Kidney (tissue), 14 donors: ENCODE results near the gene NEUROD1. TPM values are rescaled to one million over a fixed set of nuclear protein-coding genes. Genes with fewer than 3 reads are reported as not detected.

ENCODE experiments used
- DNase-seq, 5 donors: peaks; one replicate each; pipeline ENCODE4 v3.0.0-alpha.2; 2013 to 2020
- FAIRE-seq: peaks from 2 replicates; lab custom pipeline; 2012; peaks lifted over from hg19 to GRCh38; lab: Jason Lieb, UNC
- H3K27ac ChIP-seq, 2 donors: one replicate each; pipeline ENCODE4 v1.7.0; 2013; ENCODE audit warnings: low read depth in 2 of 2, low read length in 2 of 2, inconsistent platforms in 1 of 2
- H3K27me3 ChIP-seq: one replicate; pipeline ENCODE4 v1.7.1; 2013; ENCODE audit warnings: low read length, inconsistent platforms; ENCODE audit not compliant: control insufficient read depth, insufficient read depth
- H3K36me3 ChIP-seq, 3 donors: one replicate each; pipeline versions ENCODE4 v1.7.0 to v1.7.1; 2013; ENCODE audit warnings: low read length in 3 of 3, control low read depth in 1 of 3, inconsistent platforms in 1 of 3; ENCODE audit not compliant: insufficient read depth in 3 of 3, control insufficient read depth in 2 of 3
- H3K4me1 ChIP-seq, 3 donors: one replicate each; pipeline versions ENCODE4 v1.7.0 to v1.7.1; 2013; ENCODE audit warnings: low read length in 3 of 3, inconsistent platforms in 1 of 3, low read depth in 1 of 3; ENCODE audit not compliant: control insufficient read depth in 2 of 3, insufficient read depth in 2 of 3
- H3K4me3 ChIP-seq, 3 donors: one replicate each; pipeline versions ENCODE4 v1.7.0 to v1.8.1; 2013; ENCODE audit warnings: low read length in 3 of 3, control low read depth in 1 of 3, inconsistent platforms in 1 of 3
- H3K9ac ChIP-seq, 3 donors: one replicate each; pipeline versions ENCODE4 v1.7.0 to v1.7.1; 2013; ENCODE audit warnings: low read length in 3 of 3, control low read depth in 1 of 3, inconsistent platforms in 1 of 3
- H3K9me3 ChIP-seq, 3 donors: one replicate each; pipeline versions ENCODE4 v1.7.0 to v1.7.1; 2013; ENCODE audit warnings: low read length in 3 of 3, control low read depth in 1 of 3, inconsistent platforms in 1 of 3; ENCODE audit not compliant: control insufficient read depth in 2 of 3, insufficient read depth in 1 of 3
- intact Hi-C: fragments of 100-400 bp; cut with DNase I; formaldehyde crosslinking; loops from one replicate; pipeline ENCODE4 v1.11.1; 2022
- polyA plus RNA-seq: library from polyadenylated mRNA; stranded (reverse); fragments of 350-450 nt; fragmentation: Illumina TruSeq; extraction: RNeasy Lipid Tissue Mini Kit (QIAGEN cat#74804); gene quantifications from one replicate; pipeline ENCODE4 v1.2.3, GENCODE V29; 2014; ENCODE audit warnings: low read depth, low replicate concordance; ENCODE audit not compliant: insufficient read depth
- total RNA-seq: library from RNA; stranded (reverse); fragmentation: NEBNext Ultra II Directional; extraction: Animal tissue kit (Norgen Biotek cat#: 25700); gene quantifications from one replicate; pipeline ENCODE4 v1.2.1, GENCODE V29; 2021
- TF ChIP-seq, protein P1 (sequence below): IDR thresholded peaks from 3 replicates; pipeline ENCODE4 v1.5.1; 2012; ENCODE audit warnings: mild to moderate bottlenecking, moderate library complexity, borderline replicate concordance; ENCODE audit not compliant: insufficient read depth; ENCODE audit errors: extremely low read depth
- donor health status: control.
- donor health status: control.
- donor health status: control.
- donor health status: control.
- donor health status: control.
- donor health status: DM: yes; HTN: yes; CAD: no.
- donor health status: Normal renal cell carcinoma (clear cell type).

Gene NEUROD1
- total and polyA plus RNA-seq, 2 donors from 2014 or later = not detected

DNA sequence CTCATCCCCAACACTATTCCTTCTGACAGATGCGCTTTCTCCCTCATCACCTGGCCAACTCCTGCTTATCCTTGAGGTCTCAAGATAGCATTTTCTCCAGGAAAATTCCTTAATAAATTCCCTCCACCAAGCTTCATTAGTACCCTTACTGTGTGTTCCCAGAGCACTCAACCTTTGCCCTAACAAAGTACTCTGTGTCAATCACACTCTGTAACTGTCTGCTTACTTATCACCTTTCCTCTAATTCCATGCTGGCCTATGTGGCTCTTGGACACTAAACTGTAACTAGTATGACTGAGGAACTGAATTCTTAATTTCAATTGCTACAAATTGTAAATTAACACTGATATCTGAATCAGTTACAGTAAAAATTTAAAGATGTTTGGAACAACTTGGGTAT, 17.9 kb upstream of the NEUROD1 start:
- TF ChIP-seq, protein P1, sequence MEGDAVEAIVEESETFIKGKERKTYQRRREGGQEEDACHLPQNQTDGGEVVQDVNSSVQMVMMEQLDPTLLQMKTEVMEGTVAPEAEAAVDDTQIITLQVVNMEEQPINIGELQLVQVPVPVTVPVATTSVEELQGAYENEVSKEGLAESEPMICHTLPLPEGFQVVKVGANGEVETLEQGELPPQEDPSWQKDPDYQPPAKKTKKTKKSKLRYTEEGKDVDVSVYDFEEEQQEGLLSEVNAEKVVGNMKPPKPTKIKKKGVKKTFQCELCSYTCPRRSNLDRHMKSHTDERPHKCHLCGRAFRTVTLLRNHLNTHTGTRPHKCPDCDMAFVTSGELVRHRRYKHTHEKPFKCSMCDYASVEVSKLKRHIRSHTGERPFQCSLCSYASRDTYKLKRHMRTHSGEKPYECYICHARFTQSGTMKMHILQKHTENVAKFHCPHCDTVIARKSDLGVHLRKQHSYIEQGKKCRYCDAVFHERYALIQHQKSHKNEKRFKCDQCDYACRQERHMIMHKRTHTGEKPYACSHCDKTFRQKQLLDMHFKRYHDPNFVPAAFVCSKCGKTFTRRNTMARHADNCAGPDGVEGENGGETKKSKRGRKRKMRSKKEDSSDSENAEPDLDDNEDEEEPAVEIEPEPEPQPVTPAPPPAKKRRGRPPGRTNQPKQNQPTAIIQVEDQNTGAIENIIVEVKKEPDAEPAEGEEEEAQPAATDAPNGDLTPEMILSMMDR = no peak
- DNase-seq = no peak
- H3K9me3 ChIP-seq = no peaks in the 10 kb centered on the region

DNA sequence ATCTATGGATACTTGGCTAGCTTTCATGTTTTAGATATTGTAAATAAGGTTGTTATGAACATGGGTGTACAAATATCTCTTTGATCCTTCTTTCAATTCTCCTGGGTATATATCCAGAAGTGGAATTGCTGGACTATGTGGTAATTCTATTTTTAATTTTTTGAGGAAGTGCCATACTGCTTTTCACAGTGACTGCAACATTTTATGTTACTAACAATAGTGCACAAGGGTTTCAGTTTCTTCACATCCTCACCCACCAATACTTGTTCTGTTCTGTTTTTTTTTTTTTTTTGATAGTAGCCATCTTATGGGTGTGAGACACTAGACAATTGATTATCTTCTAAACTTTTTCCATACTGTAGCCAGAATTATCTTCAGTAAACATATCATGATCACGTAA, 17.3 kb upstream of the NEUROD1 start:
- no peaks in the 10 kb centered on the region for H3K27me3 ChIP-seq
- TF ChIP-seq, protein P1 = no peak
- no peak overlapping the region for H3K4me3 ChIP-seq
- H3K4me1 ChIP-seq = no peaks in the 10 kb centered on the region
- intact Hi-C loops = no loop called here
- H3K9ac ChIP-seq = no peak overlapping the region
- FAIRE-seq (no peak), DNase-seq (no peak)
- H3K36me3 ChIP-seq = no peaks in the 10 kb centered on the region
- H3K9me3 ChIP-seq = no peaks in the 10 kb centered on the region
- H3K27ac ChIP-seq = no peak overlapping the region

More for the DNA sequence above, 17.9 kb upstream of the NEUROD1 start:
- no peak overlapping the region for H3K9ac ChIP-seq
- no peak overlapping the region for H3K4me3 ChIP-seq
- intact Hi-C loops = no loop called here
- H3K27ac ChIP-seq = no peak overlapping the region
- H3K4me1 ChIP-seq = no peaks in the 10 kb centered on the region
- no peaks in the 10 kb centered on the region for H3K36me3 ChIP-seq
- FAIRE-seq = no peak
- no peaks in the 10 kb centered on the region for H3K27me3 ChIP-seq

DNA sequence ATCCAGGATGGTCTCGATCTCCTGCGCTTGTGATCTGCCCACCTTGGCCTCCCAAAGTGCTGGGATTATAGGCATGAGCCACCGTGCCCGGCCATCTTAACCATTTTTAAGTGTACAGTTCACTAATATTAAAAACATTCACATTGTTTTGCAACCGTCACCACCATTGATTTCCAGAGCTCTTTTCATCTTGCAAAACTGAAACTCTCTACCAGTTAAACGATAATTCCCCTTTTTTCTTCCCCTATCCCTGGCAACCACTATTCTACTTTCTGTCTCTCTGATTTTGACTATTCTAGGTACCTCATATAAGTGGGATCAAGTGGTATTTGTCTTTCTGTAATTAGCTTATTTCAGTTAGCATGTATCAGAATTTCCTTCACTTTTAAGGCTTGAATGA, 16.8 kb upstream of the NEUROD1 start:
- Histone ChIP-seq H3K9ac (no peak overlapping the region), H3K36me3 (no peaks in the 10 kb centered on the region), H3K27ac (no peak overlapping the region), H3K9me3 (no peaks in the 10 kb centered on the region), H3K4me3 (no peak overlapping the region), H3K4me1 (no peaks in the 10 kb centered on the region), H3K27me3 (no peaks in the 10 kb centered on the region)
- TF ChIP-seq, protein P1 = no peak
- FAIRE-seq (no peak), DNase-seq (no peak)
- intact Hi-C loops = no loop called here

DNA sequence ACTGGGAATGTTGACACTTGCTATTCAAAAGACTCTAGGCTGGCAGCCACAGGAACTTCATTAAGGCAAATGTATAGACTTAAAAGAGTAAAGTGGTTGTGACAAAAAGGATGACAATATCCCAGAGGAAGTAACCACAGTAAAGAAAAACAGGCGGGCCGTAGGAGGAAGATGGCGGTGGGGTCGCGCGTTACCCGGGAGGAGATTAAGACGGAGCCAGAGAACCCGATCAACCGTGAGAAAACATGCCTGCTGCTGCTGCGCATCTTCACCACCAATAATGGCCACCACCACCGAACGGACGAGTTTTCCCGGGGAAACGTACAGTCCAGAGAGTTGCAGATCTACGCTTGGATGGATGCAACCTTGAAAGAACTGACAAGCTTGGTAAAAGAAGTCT, 14.0 kb upstream of the NEUROD1 start:
- FAIRE-seq (no peak), DNase-seq (peak in 1 of 5 donors; percentile 32)
- TF ChIP-seq, protein P1 = no peak

More for the DNA sequence above, 14.0 kb upstream of the NEUROD1 start:
- no peaks in the 10 kb centered on the region for H3K9me3 ChIP-seq
- H3K4me3 ChIP-seq = no peak overlapping the region
- H3K27ac ChIP-seq = no peak overlapping the region
- no peak overlapping the region for H3K9ac ChIP-seq
- intact Hi-C loops = no loop called here
- H3K27me3 ChIP-seq = no peaks in the 10 kb centered on the region
- no peaks in the 10 kb centered on the region for H3K36me3 ChIP-seq
- H3K4me1 ChIP-seq = no peaks in the 10 kb centered on the region
